A549 treated with Hydrocortisone at 1 μM for 4 hours (cell line): Measurements from ENCODE around the gene SMIM26. TPM values are rescaled to one million over a fixed set of nuclear protein-coding genes. Genes with fewer than 3 reads are reported as not detected.

ENCODE experiments used
- total RNA-seq: library from RNA; stranded (reverse); fragments of 200-300 nt; extraction: Qiagen RNA extraction; gene quantifications from 5 replicates; pipeline ENCODE4 v1.2.3, GENCODE V29; 2022

The SMIM26 gene
- total RNA-seq: 127 to 144 TPM (median 134 TPM) in 5 replicates

DNA sequence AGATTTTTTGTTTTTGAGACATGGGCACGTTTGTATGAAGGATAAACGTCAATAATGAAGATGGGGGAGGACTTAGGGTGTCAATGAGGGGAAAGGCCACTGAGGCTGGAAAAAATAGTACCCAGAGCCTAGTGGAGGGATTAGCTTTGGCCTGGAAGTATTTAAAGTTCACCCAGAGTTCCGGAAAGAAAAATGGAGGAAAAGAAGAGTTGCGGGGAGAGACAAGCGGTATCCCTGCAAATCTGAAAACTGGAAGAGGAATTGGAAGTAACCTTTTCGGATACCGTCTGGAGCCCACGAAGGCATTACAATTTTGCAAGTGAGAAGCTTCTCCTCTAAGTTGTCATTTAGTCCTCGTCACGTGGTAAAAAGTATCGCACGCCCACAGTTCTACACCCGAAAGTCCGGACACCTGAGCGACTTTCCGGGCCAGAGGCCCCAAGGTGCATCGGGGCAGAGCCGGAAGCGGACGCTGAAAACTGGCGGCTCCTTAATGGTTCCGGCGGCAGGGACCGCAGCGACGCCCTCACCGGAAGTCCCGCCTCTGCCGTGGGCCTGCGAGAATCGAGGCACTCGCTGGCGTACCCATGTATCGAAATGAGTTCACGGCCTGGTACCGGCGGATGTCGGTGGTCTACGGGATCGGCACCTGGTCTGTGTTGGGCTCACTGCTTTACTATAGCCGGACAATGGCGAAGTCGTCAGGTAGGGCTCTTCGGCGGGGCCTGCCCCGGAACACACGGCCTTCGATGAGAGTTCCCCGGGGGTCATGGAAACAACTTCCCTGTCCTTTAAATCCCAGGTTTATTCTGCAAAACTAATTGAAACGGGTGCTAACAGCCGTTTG, at the start of gene SMIM26:
TSS of gene SMIM26 (plus strand) at position 541 of the 847 bp plus-strand sequence. CDS start at position 588, 47 bp downstream.

DNA sequence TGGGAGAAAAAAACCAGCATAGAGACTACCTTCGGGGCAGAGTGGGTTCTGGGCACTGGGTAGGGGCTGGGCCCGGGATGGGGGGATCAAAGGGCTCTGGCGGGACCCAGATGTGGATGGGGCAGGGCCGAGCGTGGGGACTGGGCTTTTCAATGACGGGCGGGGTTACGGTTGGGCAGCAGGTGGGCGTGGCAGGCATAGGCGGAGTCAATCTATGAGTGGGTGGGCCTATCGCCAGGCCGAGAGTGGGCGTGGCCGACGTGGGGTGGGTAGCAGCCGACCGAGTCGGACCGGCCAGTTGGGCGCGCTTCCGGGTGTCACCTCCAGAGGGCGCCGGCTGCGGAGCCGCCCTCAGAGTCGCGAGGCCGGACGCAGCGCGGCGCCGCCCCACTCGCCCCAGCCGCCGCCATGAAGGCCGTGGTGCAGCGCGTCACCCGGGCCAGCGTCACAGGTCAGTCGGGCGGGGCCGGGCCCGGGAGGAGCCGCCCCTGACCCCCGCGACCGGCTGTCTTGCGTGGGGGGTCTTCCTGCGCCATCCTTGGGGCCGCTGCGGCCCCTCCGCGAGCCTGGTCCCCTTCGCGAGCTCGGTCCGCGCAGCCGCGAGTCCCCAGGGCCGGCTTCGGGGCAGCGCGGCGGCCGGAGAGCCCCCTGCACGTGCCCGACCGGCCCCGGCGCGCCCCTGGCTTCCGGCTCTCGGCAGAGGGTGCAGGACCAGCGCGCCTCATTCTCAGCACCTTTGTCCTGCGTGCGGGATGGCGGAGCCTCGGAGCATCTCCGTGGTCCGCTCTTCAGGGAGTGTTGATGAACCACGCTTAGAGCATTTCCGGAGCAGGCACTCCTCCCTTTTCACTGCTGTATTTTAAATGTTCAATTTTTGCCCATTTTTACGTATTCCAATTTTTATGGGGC, 20.7 kb downstream of the SMIM26 start, which contains the start of gene DTD1:
TSS of gene DTD1 (plus strand) at position 390 of the 909 bp plus-strand sequence. CDS start at position 409, 19 bp downstream.

Other genes with a start within 250 kb of the SMIM26 start
- 2.4 to 3.2 TPM (median 2.6 TPM) in 5 replicates for gene DZANK1, start 100.4 kb upstream of the SMIM26 start, total RNA-seq
- gene POLR3F, start 100.0 kb upstream of the SMIM26 start, total RNA-seq: 14.3 to 20.4 TPM (median 14.8 TPM) in 5 replicates
- gene RBBP9, start 70.2 kb upstream of the SMIM26 start, total RNA-seq: 11.0 to 15.3 TPM (median 13.2 TPM) in 5 replicates
- gene SEC23B, start 59.5 kb upstream of the SMIM26 start, total RNA-seq: 52.1 to 64.9 TPM (median 53.9 TPM) in 5 replicates
- gene DTD1, start 20.6 kb downstream of the SMIM26 start, total RNA-seq: 76.7 to 80.5 TPM (median 79.0 TPM) in 5 replicates
- gene SCP2D1, start 246.4 kb downstream of the SMIM26 start, total RNA-seq: not detected in 5 replicates